Measurements from ENCODE around the gene BORCS5.
"Not testable (repeated sequence)": the region's sequence is repeated elsewhere in the genome, so short reads cannot be mapped to it uniquely, and the experiment has no call there.

BORCS5 gene

GRCh38 chr12:12470751-12471306 lies 114.0 kb downstream of the BORCS5 start:
- no peak for TF ChIP-seq CTCF (IDR thresholded peaks at IDR 0.05; ENCODE audit: low read depth, low read length)
- no peak for DNase-seq (ENCODE audit: low read depth, low spot score)
- no peak overlapping the region for H3K4me3 ChIP-seq (ENCODE audit: low read depth, low read length)
- in situ Hi-C loops (cut with HindIII; ENCODE audit: low sequenced_read_pairs), result no loop called here

- in situ Hi-C loops (cut with HindIII; ENCODE audit: low sequenced_read_pairs); H3K4me3 ChIP-seq (ENCODE audit: low read depth, low read length); DNase-seq (ENCODE audit: low read depth, low spot score): not testable (repeated sequence)
Observed at GRCh38 chr12:12471982-12472961, 115.4 kb downstream of the BORCS5 start.

GRCh38 chr12:12473223-12473622 lies 116.3 kb downstream of the BORCS5 start:
- no peak for TF ChIP-seq CTCF (IDR thresholded peaks at IDR 0.05; ENCODE audit: low read depth, low read length)
- H3K4me3 ChIP-seq (ENCODE audit: low read depth, low read length), result no peak overlapping the region
- in situ Hi-C loops (cut with HindIII; ENCODE audit: low sequenced_read_pairs), result no loop called here
- DNase-seq (ENCODE audit: low read depth, low spot score), result no peak

GRCh38 chr12:12474471-12474928 lies 117.6 kb downstream of the BORCS5 start:
- no peak for TF ChIP-seq CTCF (IDR thresholded peaks at IDR 0.05; ENCODE audit: low read depth, low read length)
- no peak overlapping the region for H3K4me3 ChIP-seq (ENCODE audit: low read depth, low read length)
- in situ Hi-C loops (cut with HindIII; ENCODE audit: low sequenced_read_pairs), result no loop called here
- no peak for DNase-seq (ENCODE audit: low read depth, low spot score)

GRCh38 chr12:12474931-12475795 lies 118.3 kb downstream of the BORCS5 start:
- peak; percentile 19 for DNase-seq (ENCODE audit: low read depth, low spot score)
- H3K4me3 ChIP-seq (ENCODE audit: low read depth, low read length), result no peak overlapping the region
- no peak for TF ChIP-seq CTCF (IDR thresholded peaks at IDR 0.05; ENCODE audit: low read depth, low read length)
- in situ Hi-C loops (cut with HindIII; ENCODE audit: low sequenced_read_pairs), result no loop called here

DNA sequence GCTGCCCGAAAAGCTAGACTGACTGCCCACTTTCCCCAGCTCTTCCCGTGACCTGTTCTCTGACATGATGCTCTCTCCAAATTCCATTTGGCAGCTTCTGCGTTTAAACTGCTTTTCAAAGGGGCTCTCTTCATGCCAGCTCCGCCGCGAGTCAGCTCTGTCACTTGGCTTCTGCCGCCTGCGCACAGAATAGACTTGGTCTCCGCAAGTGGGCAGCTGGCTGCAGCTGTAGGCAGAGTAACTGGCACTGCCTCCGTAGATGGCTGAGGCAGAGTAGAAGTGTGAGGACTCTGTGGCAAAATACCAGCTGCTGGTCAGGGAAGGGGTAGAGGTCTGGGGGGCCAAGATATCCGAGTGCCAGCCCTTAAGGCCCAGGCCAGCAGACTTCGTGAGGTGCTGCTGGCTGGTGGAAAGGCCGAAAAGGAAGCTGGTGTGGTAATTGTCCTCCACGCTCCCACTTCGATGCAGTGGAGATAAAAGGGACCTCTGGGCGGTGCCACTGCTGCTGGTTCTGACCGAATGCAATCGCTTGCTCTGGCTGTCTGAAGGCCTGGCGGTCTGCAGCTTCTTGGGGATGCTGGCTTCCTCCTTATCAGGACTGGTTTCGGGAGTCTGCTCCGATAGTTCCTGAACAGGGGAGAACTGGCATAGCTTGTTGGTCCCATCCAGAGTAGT lies 120.1 kb downstream of the BORCS5 start:
- no peak for TF ChIP-seq CTCF (IDR thresholded peaks at IDR 0.05; ENCODE audit: low read depth, low read length)
- H3K4me3 ChIP-seq (ENCODE audit: low read depth, low read length), result no peak overlapping the region
- in situ Hi-C loops (cut with HindIII; ENCODE audit: low sequenced_read_pairs), result no loop called here
- no peak for DNase-seq (ENCODE audit: low read depth, low spot score)
